ENCODE results near the gene WDR75. TPM values are rescaled to one million over a fixed set of nuclear protein-coding genes. Genes with fewer than 3 reads are reported as not detected.

Gene WDR75
- total RNA-seq, 2 donors from 2014 or later = 15.3 to 30.7 TPM

- 82% methylated on average over 2 of the region's 2 CpGs for WGBS
- intact Hi-C loops (cut with DNase I) = no loop called here
- Histone ChIP-seq H3K27me3 (replicated peaks; ENCODE audit: insufficient read depth) (no peaks in the 10 kb centered on the region), H3K27ac (no peak overlapping the region), H3K4me3 (no peak overlapping the region), H3K4me1 (replicated peaks) (no peaks in the 10 kb centered on the region), H3K36me3 (no peaks in the 10 kb centered on the region), H3K9me3 (no peaks in the 10 kb centered on the region)
- DNase-seq (ENCODE audit: low spot score) = no peak
- TF ChIP-seq POLR2AphosphoS5 (IDR thresholded peaks at IDR 0.05) (no peak), CTCF (IDR thresholded peaks at IDR 0.05) (no peak), POLR2A (IDR thresholded peaks at IDR 0.05) (no peak)
Measured at GRCh38 chr2:189501487-189501886, 60.2 kb downstream of the WDR75 start.

- intact Hi-C loops (cut with DNase I) = no loop called here
- H3K4me3 ChIP-seq = no peak overlapping the region
- 90% methylated on average over 2 of the region's 2 CpGs for WGBS
- no peaks in the 10 kb centered on the region for H3K4me1 ChIP-seq (replicated peaks)
- no peak for TF ChIP-seq CTCF (IDR thresholded peaks at IDR 0.05)
- TF ChIP-seq POLR2AphosphoS5 (IDR thresholded peaks at IDR 0.05) = no peak
- no peak for TF ChIP-seq POLR2A (IDR thresholded peaks at IDR 0.05)
- H3K36me3 ChIP-seq = no peaks in the 10 kb centered on the region
- no peaks in the 10 kb centered on the region for H3K9me3 ChIP-seq
- H3K27ac ChIP-seq = no peak overlapping the region
- no peaks in the 10 kb centered on the region for H3K27me3 ChIP-seq (replicated peaks; ENCODE audit: insufficient read depth)
- DNase-seq (ENCODE audit: low spot score) = no peak
Measured at GRCh38 chr2:189502714-189503113, 61.4 kb downstream of the WDR75 start.

DNA sequence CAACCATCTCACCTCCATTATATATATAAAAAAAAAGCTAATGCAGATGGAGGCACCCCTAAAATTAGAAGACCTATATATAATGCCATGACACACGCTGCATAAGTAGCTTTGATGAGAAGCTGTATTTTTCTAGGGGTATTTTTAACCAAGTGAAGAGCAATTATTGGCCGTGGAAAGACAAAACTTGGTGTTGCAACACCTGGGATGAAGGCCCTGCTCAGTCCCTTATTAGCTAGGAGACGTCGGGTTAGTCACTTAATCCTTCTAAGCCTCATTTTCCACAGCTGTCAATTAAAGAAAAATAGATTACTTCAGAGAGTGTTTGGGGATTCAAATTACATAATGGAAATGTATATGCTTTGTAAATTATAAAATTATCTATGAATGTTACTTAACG lies 63.0 kb downstream of the WDR75 start:
- Histone ChIP-seq H3K4me3 (no peak overlapping the region), H3K27me3 (replicated peaks; ENCODE audit: insufficient read depth) (no peaks in the 10 kb centered on the region), H3K27ac (no peak overlapping the region), H3K36me3 (no peaks in the 10 kb centered on the region), H3K9me3 (no peaks in the 10 kb centered on the region), H3K4me1 (replicated peaks) (no peaks in the 10 kb centered on the region)
- 84% methylated on average over 5 of the region's 5 CpGs for WGBS
- no peak for DNase-seq (ENCODE audit: low spot score)
- intact Hi-C loops (cut with DNase I) = no loop called here
- TF ChIP-seq POLR2A (IDR thresholded peaks at IDR 0.05) = no peak
- TF ChIP-seq POLR2AphosphoS5 (IDR thresholded peaks at IDR 0.05) = no peak

GRCh38 chr2:189505492-189505891 lies 64.2 kb downstream of the WDR75 start:
- no peaks in the 10 kb centered on the region for H3K27me3 ChIP-seq (replicated peaks; ENCODE audit: insufficient read depth)
- no peak overlapping the region for H3K4me3 ChIP-seq
- no peak for TF ChIP-seq CTCF (IDR thresholded peaks at IDR 0.05)
- no peak for TF ChIP-seq POLR2A (IDR thresholded peaks at IDR 0.05)
- no peak for TF ChIP-seq POLR2AphosphoS5 (IDR thresholded peaks at IDR 0.05)
- intact Hi-C loops (cut with DNase I) = no loop called here
- 87% methylated on average over 2 of the region's 2 CpGs for WGBS
- H3K4me1 ChIP-seq (replicated peaks) = no peaks in the 10 kb centered on the region
- H3K27ac ChIP-seq = no peak overlapping the region
- no peak for DNase-seq (ENCODE audit: low spot score)
- no peaks in the 10 kb centered on the region for H3K36me3 ChIP-seq
- no peaks in the 10 kb centered on the region for H3K9me3 ChIP-seq

DNA sequence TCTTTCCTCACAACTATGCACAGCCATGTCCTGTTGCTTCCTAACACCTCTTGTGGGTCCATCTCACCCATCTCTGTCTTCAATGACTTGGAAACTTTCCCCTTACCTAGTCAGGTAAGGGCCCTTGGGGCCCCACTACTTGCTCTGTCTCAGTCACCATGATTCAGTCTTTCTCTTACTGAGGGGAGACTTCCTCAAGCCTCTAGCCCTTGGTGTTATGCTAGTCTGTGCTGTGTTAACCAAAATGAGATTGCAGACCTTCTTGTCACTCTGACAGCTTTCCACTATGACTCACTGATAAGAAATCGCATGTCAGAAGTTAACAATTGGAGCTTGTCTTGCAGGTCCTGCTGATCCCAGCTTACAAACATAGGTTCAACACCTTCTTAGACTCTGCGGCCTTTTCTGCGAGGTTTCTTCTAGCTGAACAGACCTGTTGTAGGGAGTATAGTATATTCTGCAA lies 65.3 kb downstream of the WDR75 start:
- Histone ChIP-seq H3K9me3 (no peaks in the 10 kb centered on the region), H3K36me3 (no peaks in the 10 kb centered on the region), H3K4me1 (replicated peaks) (no peaks in the 10 kb centered on the region), H3K27me3 (replicated peaks; ENCODE audit: insufficient read depth) (no peaks in the 10 kb centered on the region), H3K4me3 (no peak overlapping the region), H3K27ac (no peak overlapping the region)
- TF ChIP-seq POLR2A (IDR thresholded peaks at IDR 0.05) (no peak), CTCF (IDR thresholded peaks at IDR 0.05) (no peak), POLR2AphosphoS5 (IDR thresholded peaks at IDR 0.05) (no peak)
- intact Hi-C loops (cut with DNase I) = no loop called here
- no peak for DNase-seq (ENCODE audit: low spot score)
- 83% methylated on average over 3 of the region's 3 CpGs for WGBS

All from prostate gland (tissue), 2 donors.